ENCODE data around the gene EXOSC2. TPM values are rescaled to one million over a fixed set of nuclear protein-coding genes. Genes with fewer than 3 reads are reported as not detected.

Gene EXOSC2
- total and polyA plus RNA-seq, 9 donors: 14.7 to 40.1 (median 33.1) TPM

DNA sequence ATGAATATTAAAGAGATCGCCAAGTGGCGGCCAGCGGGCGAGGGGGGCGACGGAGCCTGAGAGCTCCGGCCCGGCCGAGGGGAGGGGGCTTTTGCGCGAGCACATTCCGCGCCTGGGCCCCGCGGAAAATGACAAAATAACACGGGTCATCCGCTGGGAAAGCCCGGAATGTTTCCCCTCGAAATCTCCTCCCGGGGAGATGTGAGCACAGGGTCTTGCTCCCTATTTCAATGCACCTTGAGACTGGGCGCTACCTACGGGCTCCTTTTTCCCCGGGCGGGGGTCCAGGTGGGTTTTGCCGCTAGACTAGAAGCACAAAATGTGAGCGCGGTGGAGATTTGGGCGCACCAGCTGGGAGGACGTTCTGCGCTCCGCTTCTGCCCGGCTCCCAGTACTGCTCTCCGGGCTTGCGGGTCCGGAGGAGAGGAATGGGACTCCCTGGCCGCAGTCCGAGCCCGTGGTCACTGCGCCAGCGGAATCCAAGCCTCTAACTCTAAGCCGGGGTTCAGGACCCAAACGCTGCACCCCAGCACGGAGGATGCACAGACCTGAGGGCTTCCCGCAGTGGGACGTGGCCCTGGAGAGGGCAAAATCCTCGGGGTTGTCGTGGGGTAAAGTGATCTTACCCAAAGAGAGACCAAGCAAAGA, 32.0 kb upstream of the EXOSC2 start:
- Histone ChIP-seq H3K36me3 (no peaks in the 10 kb centered on the region), H3K27ac (no peak overlapping the region), H3K27me3 (peaks cover 8% of the 10 kb centered on the region), H3K4me3 (no peak overlapping the region), H3K9me3 (no peaks in the 10 kb centered on the region), H3K4me1 (ENCODE audit: insufficient read depth) (peaks cover 8% of the 10 kb centered on the region)
- intact Hi-C loops (cut with DNase I): no loop called here
- WGBS, 3 donors: 3 to 5% (median 3%) methylated on average over 43 to 47 of the region's 47 CpGs
- no peak for DNase-seq
- TF ChIP-seq POLR2A (IDR thresholded peaks at IDR 0.05): no peak
- TF ChIP-seq, protein P1, sequence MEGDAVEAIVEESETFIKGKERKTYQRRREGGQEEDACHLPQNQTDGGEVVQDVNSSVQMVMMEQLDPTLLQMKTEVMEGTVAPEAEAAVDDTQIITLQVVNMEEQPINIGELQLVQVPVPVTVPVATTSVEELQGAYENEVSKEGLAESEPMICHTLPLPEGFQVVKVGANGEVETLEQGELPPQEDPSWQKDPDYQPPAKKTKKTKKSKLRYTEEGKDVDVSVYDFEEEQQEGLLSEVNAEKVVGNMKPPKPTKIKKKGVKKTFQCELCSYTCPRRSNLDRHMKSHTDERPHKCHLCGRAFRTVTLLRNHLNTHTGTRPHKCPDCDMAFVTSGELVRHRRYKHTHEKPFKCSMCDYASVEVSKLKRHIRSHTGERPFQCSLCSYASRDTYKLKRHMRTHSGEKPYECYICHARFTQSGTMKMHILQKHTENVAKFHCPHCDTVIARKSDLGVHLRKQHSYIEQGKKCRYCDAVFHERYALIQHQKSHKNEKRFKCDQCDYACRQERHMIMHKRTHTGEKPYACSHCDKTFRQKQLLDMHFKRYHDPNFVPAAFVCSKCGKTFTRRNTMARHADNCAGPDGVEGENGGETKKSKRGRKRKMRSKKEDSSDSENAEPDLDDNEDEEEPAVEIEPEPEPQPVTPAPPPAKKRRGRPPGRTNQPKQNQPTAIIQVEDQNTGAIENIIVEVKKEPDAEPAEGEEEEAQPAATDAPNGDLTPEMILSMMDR (IDR thresholded peaks at IDR 0.05): no peak
- TF ChIP-seq EP300 (IDR thresholded peaks at IDR 0.05): no peak

DNA sequence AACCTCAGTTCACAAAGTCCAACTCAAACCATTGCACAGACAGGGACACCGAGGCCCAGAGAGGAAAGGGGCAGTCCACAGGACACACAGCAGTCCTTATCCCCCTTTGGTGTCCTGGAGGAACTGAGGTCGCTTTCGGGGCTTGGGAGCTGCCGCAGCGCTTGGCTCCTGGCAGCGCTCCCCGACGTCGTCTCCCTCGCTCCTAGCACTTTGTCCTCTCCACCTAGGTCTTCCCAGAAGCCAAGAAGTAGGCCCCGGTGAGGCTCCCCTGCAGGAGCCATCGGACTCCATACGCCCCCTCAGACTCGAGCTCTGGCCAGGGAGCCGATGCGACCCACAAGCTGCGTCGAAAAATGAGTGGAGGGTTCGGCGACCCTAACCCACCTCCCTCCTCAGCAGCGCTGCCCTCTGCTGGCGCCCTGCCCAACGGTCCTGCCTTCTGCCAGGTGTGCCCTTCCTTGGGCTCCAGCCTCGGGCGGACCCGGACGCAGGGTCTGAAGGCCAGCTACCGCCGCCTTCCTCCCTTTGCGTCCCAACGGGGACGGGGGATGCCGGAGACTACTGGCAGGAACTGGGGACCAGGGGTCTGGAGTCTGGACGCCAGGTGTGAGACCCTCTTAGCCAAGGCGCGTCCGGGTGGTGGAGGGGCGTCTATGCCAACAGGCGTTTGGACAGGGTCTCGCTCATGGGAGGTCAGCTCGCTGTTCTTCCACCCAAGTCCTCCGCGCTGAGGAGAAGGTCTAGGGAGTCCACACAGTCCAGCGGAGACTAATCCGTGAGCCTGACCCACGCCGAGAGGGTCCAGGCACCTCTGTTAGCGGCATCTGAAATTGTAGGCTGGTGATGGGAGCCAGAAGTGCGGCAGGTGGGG, 31.2 kb upstream of the EXOSC2 start:
- Histone ChIP-seq H3K4me3 (no peak overlapping the region), H3K9me3 (no peaks in the 10 kb centered on the region), H3K27ac (no peak overlapping the region), H3K36me3 (no peaks in the 10 kb centered on the region), H3K27me3 (peaks cover 13% of the 10 kb centered on the region), H3K4me1 (ENCODE audit: insufficient read depth) (peaks cover 8% of the 10 kb centered on the region)
- no peak for DNase-seq
- WGBS, 3 donors: 5% methylated on average over 43 to 49 of the region's 49 CpGs
- intact Hi-C loops (cut with DNase I): no loop called here
- TF ChIP-seq, protein P1 (IDR thresholded peaks at IDR 0.05): no peak
- TF ChIP-seq EP300 (IDR thresholded peaks at IDR 0.05) (no peak), POLR2A (IDR thresholded peaks at IDR 0.05) (no peak)

GRCh38 chr9:130662970-130663257, 30.7 kb upstream of the EXOSC2 start:
- intact Hi-C loops (cut with DNase I): no loop called here
- Histone ChIP-seq H3K36me3 (no peaks in the 10 kb centered on the region), H3K27ac (no peak overlapping the region), H3K9me3 (no peaks in the 10 kb centered on the region), H3K4me3 (no peak overlapping the region), H3K4me1 (ENCODE audit: insufficient read depth) (peaks cover 8% of the 10 kb centered on the region), H3K27me3 (peaks cover 13% of the 10 kb centered on the region)
- no peak for DNase-seq
- TF ChIP-seq POLR2A (IDR thresholded peaks at IDR 0.05) (no peak), EP300 (IDR thresholded peaks at IDR 0.05) (no peak)
- TF ChIP-seq, protein P1 (IDR thresholded peaks at IDR 0.05): no peak
- WGBS, 3 donors: 3 to 5% (median 4%) methylated on average over 15 of the region's 15 CpGs

- H3K4me3 ChIP-seq: no peak overlapping the region
- WGBS, 3 donors: 1 to 3% (median 2%) methylated on average over 56 to 65 of the region's 65 CpGs
- intact Hi-C loops (cut with DNase I): no loop called here
- TF ChIP-seq POLR2A (IDR thresholded peaks at IDR 0.05): no peak
- TF ChIP-seq EP300 (IDR thresholded peaks at IDR 0.05): no peak
- TF ChIP-seq, protein P1 (IDR thresholded peaks at IDR 0.05): no peak
- peaks cover 13% of the 10 kb centered on the region for H3K27me3 ChIP-seq
- no peaks in the 10 kb centered on the region for H3K36me3 ChIP-seq
- no peak for DNase-seq
- peaks cover 8% of the 10 kb centered on the region for H3K4me1 ChIP-seq (ENCODE audit: insufficient read depth)
- H3K27ac ChIP-seq: no peak overlapping the region
- no peaks in the 10 kb centered on the region for H3K9me3 ChIP-seq
Measured at GRCh38 chr9:130663258-130663976, 30.2 kb upstream of the EXOSC2 start.
